ENCODE measurements around the gene OXCT2.
"Not testable (repeated sequence)": the region's sequence is repeated elsewhere in the genome, so short reads cannot be mapped to it uniquely, and the experiment has no call there.

The OXCT2 gene

DNA sequence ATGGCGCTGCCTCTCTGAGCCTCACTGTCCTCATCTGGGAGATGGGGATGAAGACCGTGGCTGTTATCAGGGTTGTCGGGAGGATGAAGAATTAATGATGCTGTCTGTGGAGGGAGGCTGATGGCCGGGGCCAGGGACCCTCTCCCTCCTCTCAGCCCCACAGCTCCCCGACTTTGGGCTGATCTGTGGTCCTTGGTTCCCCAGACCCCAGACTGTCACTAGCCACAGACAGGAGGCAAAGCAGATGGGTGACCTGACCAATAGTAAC is 15.9 kb upstream of the OXCT2 start:
- not testable (repeated sequence) for DNase-seq

- DNase-seq, result peak; percentile 79
These were observed 15.4 kb upstream of the OXCT2 start for GRCh38 chr1:39786303-39787107.

DNA sequence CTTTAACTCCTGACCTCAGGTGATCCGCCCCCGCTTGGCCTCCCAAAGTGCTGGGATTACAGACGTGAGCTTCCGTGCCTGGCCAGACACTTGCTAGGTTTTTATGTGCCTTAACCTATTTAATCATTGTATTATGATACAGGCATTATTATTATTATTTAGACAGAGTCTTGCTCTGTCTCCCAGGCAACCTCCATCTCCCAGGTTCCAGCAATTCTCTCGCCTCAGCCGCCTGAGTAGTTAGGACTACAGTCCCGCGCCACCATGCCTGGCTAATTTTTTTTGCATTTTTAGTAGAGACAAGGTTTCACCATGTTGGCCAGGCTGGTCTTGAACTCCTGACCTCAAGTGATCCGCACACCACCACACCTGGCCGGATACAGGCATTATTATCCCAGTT is 11.5 kb upstream of the OXCT2 start:
- not testable (repeated sequence) for DNase-seq

DNA sequence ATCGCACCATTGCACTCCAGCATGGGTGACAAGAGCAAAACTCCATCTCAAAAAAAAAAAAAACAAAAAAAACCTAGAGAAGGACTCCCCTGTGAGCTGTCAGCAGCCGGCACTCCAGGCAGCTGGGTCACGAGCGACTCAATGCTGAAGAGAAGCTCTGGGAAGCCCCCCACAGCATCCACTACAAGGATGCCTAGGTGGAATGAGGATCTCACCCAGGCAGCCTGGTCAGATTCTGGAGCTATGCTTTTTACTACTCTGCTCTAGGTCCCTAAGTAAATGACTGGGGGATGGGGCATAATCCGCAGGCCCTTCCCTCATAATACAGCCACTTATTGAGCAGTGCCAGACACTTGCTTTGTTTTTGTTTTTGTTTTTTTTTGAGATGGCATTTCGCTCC is 11.0 kb upstream of the OXCT2 start:
- no peak for DNase-seq

- no peak for DNase-seq
These were observed 10.2 kb upstream of the OXCT2 start for GRCh38 chr1:39781349-39781715.

GRCh38 chr1:39779821-39780220 is 8.7 kb upstream of the OXCT2 start:
- DNase-seq, result no peak

DNA sequence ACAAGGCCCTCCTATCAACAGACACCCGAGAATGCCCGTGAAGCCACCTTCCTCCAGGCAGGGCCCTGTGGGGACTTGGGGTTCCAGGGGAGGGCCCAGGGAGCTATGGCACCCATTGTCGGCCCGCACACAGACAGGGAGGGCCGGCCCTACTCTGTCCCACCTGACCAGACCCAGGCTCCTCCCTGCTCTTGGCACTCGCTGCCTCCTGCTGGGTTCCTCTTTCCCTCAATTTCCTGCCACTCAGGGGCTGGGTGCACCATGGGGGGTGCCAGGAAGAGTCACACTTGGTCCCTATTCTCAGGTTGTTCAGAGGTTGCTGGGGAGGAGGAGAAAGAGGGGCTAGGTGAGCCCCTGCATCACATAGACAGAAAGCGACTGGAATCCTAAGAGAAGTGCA is 8.0 kb upstream of the OXCT2 start:
- DNase-seq, result peak; percentile 80

GRCh38 chr1:39778463-39779099 is 7.4 kb upstream of the OXCT2 start:
- DNase-seq, result not testable (repeated sequence)

DNA sequence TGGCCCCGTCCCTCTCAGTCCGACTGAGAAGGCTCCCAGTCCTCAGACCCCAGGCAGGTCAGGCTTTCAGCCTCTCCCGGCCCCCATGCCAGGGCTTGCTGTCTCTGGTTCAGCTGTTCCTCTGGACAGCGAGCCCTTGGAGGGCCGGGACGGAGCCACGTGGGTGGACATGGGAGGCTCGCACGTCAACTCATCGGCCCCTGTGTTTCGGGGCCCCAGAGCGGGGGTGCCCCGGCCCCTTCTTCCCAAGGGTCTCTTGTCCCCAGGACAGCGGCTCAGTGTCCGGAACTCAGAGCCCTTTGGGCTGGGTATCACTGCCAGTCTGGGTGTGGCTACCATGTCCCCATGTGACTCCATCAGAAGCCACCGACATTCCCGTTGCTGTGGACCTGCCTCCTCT is 6.7 kb upstream of the OXCT2 start:
- not testable (repeated sequence) for DNase-seq

DNA sequence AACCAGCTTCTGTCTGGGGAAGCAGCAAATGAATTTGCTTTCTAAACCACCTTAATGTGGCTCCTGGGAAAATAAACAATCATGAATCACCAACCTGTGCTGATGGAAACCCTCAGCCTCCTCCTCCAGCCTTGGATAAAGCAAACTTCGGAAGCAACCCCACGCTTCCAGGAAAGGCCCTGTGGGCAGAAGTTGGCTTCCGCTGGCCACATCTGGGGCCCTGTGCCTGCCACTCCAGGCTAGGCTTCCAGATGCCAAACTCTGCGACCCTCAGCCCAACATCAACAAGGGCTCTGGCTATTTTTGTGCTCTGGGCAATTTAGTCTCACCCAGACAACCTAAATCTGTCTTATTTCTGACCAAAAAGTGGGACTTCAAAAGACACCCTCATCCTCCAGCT is 6.2 kb upstream of the OXCT2 start:
- DNase-seq, result no peak

DNA sequence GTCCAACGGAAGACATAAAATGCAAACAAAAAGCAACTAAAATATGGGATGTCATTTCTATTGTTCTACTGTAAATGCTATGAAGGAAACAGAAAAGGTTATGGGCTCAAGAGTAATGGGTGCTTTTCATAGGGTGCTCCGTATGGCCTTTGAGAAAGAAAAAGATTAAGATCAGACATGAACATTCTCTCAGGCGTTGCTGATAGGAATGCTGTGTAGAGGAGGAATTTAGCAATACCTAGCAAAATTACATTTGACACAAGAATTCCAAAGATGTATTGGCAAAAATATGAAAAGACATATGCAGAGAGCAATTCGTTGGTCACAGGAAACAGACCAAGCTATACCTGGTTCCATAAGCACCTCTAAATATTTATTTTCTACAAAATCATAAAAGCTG is 5.7 kb upstream of the OXCT2 start:
- DNase-seq, result no peak

DNA sequence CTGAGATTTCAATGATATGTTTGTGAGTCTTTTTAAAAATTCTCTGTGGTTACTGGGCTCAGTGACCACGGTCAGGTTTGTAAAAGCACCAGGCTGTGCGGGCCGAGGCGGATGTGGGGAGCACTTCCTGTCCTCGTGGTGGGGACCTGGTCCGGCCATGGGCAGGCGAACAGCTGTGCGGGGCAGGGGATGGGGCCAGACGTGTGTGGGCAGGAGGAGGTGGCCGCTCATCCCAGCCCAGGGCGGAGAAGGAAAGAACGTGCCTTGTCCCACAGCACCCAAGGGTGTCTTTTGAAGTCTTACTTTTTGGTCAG is 5.2 kb upstream of the OXCT2 start:
- no peak for DNase-seq

- DNase-seq, result not testable (repeated sequence)
These were observed 4.7 kb upstream of the OXCT2 start for GRCh38 chr1:39775676-39776399.

- not testable (repeated sequence) for DNase-seq
These were observed 4.0 kb upstream of the OXCT2 start for GRCh38 chr1:39775141-39775540.

DNA sequence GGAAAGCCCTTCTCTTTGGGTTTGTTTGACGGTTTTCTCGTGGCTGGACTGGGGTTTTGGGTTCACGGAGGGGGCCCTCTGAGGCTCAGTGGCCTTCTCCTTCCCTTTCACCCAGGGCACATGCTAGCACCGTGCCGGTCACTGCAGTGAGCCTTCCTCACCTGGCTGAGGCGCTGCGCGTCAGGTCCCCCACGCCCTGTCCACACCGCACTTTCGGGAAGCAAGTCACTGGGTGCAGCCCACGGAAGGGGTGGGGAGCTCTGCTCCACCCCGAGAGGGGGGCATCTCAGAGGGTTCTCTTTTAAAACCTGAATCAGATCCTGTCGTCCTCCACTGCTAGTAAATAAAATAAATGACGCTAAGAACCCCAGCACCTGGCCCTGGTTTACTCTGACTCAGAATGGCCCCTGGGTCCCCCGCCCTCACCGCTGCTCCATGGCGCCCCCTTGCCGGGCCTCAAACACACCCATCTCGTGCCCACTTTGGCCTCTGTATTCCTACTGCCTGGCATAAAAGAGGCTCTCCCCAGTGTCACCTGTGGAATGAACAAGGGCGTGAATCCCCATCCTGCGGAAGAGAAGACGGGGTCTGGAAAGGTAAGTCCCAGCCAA is 2.3 kb upstream of the OXCT2 start:
- DNase-seq, result not testable (repeated sequence)

- not testable (repeated sequence) for DNase-seq
These were observed 787 bp downstream of the OXCT2 start for GRCh38 chr1:39770100-39771021.

DNA sequence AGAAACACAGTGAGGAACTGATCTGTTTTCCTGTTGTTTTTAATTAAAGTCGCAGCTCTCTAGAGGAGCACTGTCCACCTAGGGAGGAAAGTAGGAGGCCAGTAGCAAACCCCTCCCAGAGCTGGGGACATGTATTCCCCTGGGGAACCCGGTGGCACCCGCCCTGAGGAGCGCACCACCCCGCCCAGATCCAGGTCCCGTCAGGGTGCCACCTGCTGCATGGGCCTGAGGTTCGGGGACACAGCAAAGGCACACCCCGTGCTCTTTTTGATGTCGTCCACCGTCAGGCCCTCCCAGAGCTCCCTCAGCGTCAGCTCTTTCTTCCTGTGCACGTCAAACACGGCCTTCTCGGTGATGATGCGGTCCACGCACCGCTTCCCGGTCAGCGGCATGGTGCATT is 1.6 kb downstream of the OXCT2 start:
- not testable (repeated sequence) for DNase-seq

GRCh38 chr1:39766466-39766865 is 4.7 kb downstream of the OXCT2 start:
- not testable (repeated sequence) for DNase-seq

- DNase-seq, result not testable (repeated sequence)
These were observed 6.6 kb downstream of the OXCT2 start for GRCh38 chr1:39764512-39764911.

DNA sequence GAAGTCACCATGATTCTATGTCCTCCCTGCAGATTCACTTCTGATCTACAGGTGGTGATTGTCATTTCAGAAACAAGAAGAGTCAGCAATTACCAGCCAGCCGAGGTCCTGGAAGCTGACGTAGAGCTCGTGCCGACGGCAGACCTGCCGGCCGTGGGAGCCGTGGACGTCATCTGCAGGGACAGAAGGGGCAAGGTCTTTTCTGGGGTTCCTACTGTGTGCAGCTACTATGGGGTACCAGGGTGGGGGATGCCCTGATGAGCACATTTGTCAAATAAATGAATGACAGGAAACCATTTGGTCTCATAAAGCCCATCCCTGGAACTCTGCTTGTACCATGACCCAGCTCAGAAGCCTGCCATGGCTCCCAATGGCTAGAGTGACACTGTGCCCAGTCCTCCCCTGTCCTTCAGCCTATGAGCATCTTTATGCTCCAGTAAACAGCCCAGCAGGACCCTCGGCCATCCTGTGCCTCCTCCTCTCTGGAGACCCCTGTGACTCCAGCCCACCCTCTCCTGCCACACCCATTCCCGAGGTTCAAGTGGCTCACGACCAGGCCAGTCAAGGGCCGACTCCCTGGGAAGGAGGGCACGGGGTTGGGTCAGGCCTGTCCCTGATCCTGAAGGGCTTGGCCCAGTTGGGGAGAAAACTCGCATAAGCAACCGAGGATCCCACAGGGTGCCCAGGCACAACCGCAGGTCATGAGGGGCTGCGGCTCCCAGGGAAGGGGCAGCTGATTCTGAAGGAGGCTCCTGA is 7.4 kb downstream of the OXCT2 start:
- not testable (repeated sequence) for DNase-seq

GRCh38 chr1:39762550-39763540 is 8.3 kb downstream of the OXCT2 start:
- no peak for DNase-seq
